Tibial nerve (tissue), 4 donors: Measurements from ENCODE around the gene NOVA1. TPM values are rescaled to one million over a fixed set of nuclear protein-coding genes. Genes with fewer than 3 reads are reported as not detected.

ENCODE experiments used
- DNase-seq, 2 donors: peaks; one replicate each; pipeline ENCODE4 v3.0.0-alpha.2; 2019; ENCODE audit warnings: low spot score in 2 of 2
- H3K27ac ChIP-seq, 4 donors: fragments of 200-600 bp; sonication (generic) in 3 of 4; one replicate each; pipeline ENCODE4 v1.5.1; 2017 to 2019; ENCODE audit warnings: mild to moderate bottlenecking in 1 of 4
- H3K27me3 ChIP-seq, 2 donors: fragments of 200-600 bp; sonication (generic) in 1 of 2; one replicate each; pipeline versions ENCODE4 v1.5.1 to v1.6.0; 2017 to 2019
- H3K36me3 ChIP-seq, 3 donors: fragments of 200-600 bp; sonication (generic); one replicate each; pipeline ENCODE4 v1.5.1; 2018 to 2019
- H3K4me1 ChIP-seq, 4 donors: fragments of 200-600 bp; sonication (generic) in 3 of 4; one replicate each; pipeline ENCODE4 v1.5.1; 2017 to 2019
- H3K4me3 ChIP-seq, 4 donors: fragments of 200-600 bp; sonication (generic) in 3 of 4; one replicate each; pipeline ENCODE4 v1.5.1; 2017 to 2019; ENCODE audit warnings: mild to moderate bottlenecking in 1 of 4, moderate library complexity in 1 of 4
- H3K9me3 ChIP-seq, 4 donors: fragments of 200-600 bp; sonication (generic) in 3 of 4; one replicate each; pipeline ENCODE4 v1.5.1; 2017 to 2019
- CTCF ChIP-seq, 5 experiments: fragments of 200-600 bp in 3 of 5; fragments of 450-650 bp in 2 of 5; sonication (generic) in 3 of 5; IDR thresholded peaks; one replicate each; pipeline ENCODE4 v1.5.1; 2016 to 2019; ENCODE audit warnings: antibody characterized with exemption in 5 of 5, mild to moderate bottlenecking in 3 of 5, moderate library complexity in 2 of 5
- EP300 ChIP-seq, 2 donors: sonication (generic); formaldehyde crosslinking; IDR thresholded peaks; one replicate each; pipeline ENCODE4 v1.6.1; 2017; ENCODE audit warnings: antibody characterized with exemption in 2 of 2, mild to moderate bottlenecking in 1 of 2
- POLR2A ChIP-seq, 2 donors: fragments of 450-650 bp; IDR thresholded peaks; one replicate each; pipeline ENCODE4 v1.6.1; 2017; ENCODE audit warnings: antibody characterized with exemption in 2 of 2, mild to moderate bottlenecking in 2 of 2, moderate library complexity in 2 of 2
- WGBS, 2 donors: methylation state at CpG; one replicate each; pipeline ENCODE4 v1.1.5; 2018; 5-methylcytosine and 5-hydroxymethylcytosine counted together
- total RNA-seq, 4 donors: library from RNA; depleted of rRNA; stranded (reverse); fragments of >200 nt; gene quantifications; one replicate each; pipeline ENCODE4 v1.1.0, GENCODE V29; 2016

The NOVA1 gene
- total RNA-seq, 4 donors from 2014 or later, result 25.1 to 59.7 (median 40.9) TPM

GRCh38 chr14:26602902-26603301 is 5.1 kb upstream of the NOVA1 start:
- H3K27me3 ChIP-seq, result no peaks in the 10 kb centered on the region
- WGBS, 2 donors, result 89 to 94% methylated on average over 2 of the region's 2 CpGs

GRCh38 chr14:26601856-26602255 is 4.0 kb upstream of the NOVA1 start:
- peaks cover 0 to 16% (median 0%) of the 10 kb centered on the region in 4 donors for H3K4me1 ChIP-seq
- WGBS, 2 donors, result 62 to 70% methylated on average over 4 of the region's 4 CpGs
- no peak for TF ChIP-seq EP300 (IDR thresholded peaks at IDR 0.05)
- no peak for TF ChIP-seq CTCF (IDR thresholded peaks at IDR 0.05)
- TF ChIP-seq POLR2A (IDR thresholded peaks at IDR 0.05), result no peak
- no peak overlapping the region for H3K27ac ChIP-seq
- no peak for DNase-seq
- no peaks in the 10 kb centered on the region for H3K9me3 ChIP-seq
- no peaks in the 10 kb centered on the region for H3K27me3 ChIP-seq
- H3K4me3 ChIP-seq, result no peak overlapping the region
- no peaks in the 10 kb centered on the region for H3K36me3 ChIP-seq

More at GRCh38 chr14:26602902-26603301, 5.1 kb upstream of the NOVA1 start:
- H3K9me3 ChIP-seq, result no peaks in the 10 kb centered on the region
- H3K36me3 ChIP-seq, result no peaks in the 10 kb centered on the region
- H3K4me1 ChIP-seq, result peaks cover 0 to 16% (median 0%) of the 10 kb centered on the region in 4 donors
- TF ChIP-seq EP300 (IDR thresholded peaks at IDR 0.05) (no peak), CTCF (IDR thresholded peaks at IDR 0.05) (no peak), POLR2A (IDR thresholded peaks at IDR 0.05) (no peak)
- DNase-seq, result no peak
- no peak overlapping the region for H3K27ac ChIP-seq
- H3K4me3 ChIP-seq, result no peak overlapping the region

- 39 to 45% methylated on average over 7 of the region's 7 CpGs for WGBS, 2 donors
- Histone ChIP-seq H3K36me3 (no peaks in the 10 kb centered on the region), H3K4me3 (peak overlapping the region in 3 of 4 donors; percentile 49 to 74 (median 68)), H3K9me3 (no peaks in the 10 kb centered on the region), H3K27ac (peak overlapping the region; percentile 85 to 94 (median 90)), H3K4me1 (peaks cover 0 to 33% (median 0%) of the 10 kb centered on the region in 4 donors), H3K27me3 (no peaks in the 10 kb centered on the region)
- DNase-seq, result no peak
- no peak for TF ChIP-seq EP300 (IDR thresholded peaks at IDR 0.05)
- no peak for TF ChIP-seq CTCF (IDR thresholded peaks at IDR 0.05)
- no peak for TF ChIP-seq POLR2A (IDR thresholded peaks at IDR 0.05)
Observed at GRCh38 chr14:26599291-26599690, 1.5 kb upstream of the NOVA1 start.

GRCh38 chr14:26598672-26599131 is 869 bp upstream of the NOVA1 start:
- peak overlapping the region; percentile 49 to 74 (median 61) for H3K4me3 ChIP-seq
- H3K4me1 ChIP-seq, result peaks cover 0 to 35% (median 0%) of the 10 kb centered on the region in 4 donors
- no peaks in the 10 kb centered on the region for H3K36me3 ChIP-seq
- WGBS, 2 donors, result 1 to 4% methylated on average over 18 of the region's 18 CpGs
- H3K27me3 ChIP-seq, result no peaks in the 10 kb centered on the region
- TF ChIP-seq CTCF (IDR thresholded peaks at IDR 0.05), result no peak
- H3K27ac ChIP-seq, result peak overlapping the region; percentile 85 to 94 (median 90)
- DNase-seq, result peak in 1 of 2 donors; percentile 26
- H3K9me3 ChIP-seq, result no peaks in the 10 kb centered on the region

- Histone ChIP-seq H3K4me1 (peaks cover 0 to 39% (median 0%) of the 10 kb centered on the region in 4 donors), H3K36me3 (no peaks in the 10 kb centered on the region), H3K27me3 (no peaks in the 10 kb centered on the region), H3K27ac (peak overlapping the region; percentile 85 to 94 (median 90)), H3K4me3 (peak overlapping the region; percentile 49 to 74 (median 61)), H3K9me3 (no peaks in the 10 kb centered on the region)
- peak; percentile 77 to 88 for DNase-seq
- TF ChIP-seq CTCF (IDR thresholded peaks at IDR 0.05) (no peak), EP300 (IDR thresholded peaks at IDR 0.05) (peak in 1 of 2 donors; percentile 84), POLR2A (IDR thresholded peaks at IDR 0.05) (peak; percentile 20 to 36)
- 0 to 1% methylated on average over 23 to 46 of the region's 54 CpGs for WGBS, 2 donors
Observed at GRCh38 chr14:26598081-26598671, 343 bp upstream of the NOVA1 start.
